Measurements from ENCODE around the gene SRXN1. TPM values are rescaled to one million over a fixed set of nuclear protein-coding genes. Genes with fewer than 3 reads are reported as not detected.

SRXN1 gene
- total RNA-seq, 1 experiment from 2014 or later = 80.8 TPM

DNA sequence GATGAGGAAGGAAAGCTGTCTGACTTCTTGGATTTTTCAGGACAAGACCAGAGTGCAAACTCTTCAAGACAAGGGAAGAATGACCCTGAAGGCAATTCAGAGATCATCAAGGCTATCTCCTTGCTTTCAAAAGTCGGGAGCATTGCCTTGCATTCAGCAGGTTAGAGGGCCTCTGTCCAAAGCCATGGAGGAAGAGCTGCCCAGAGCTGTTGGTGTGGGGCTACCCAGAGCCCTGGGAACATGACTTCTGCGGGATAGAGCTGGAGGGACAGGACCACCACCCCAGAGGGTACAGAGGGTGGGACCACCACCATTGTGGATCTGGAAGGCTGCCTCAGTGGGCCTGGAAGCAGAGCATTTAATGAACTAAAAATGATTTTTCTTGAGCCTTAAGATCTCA, 5.2 kb upstream of the SRXN1 start:
- no peak for ATAC-seq
- Histone ChIP-seq H4K20me1 (ENCODE audit: insufficient read depth) (no peaks in the 10 kb centered on the region), H3K9me3 (ENCODE audit: control insufficient read depth in 1 of 2, insufficient read depth in 1 of 2, low read depth in 1 of 2, low read length in 2 of 2) (no peaks in the 10 kb centered on the region), H3K9me2 (ENCODE audit: insufficient read depth) (no peaks in the 10 kb centered on the region), H3K4me2 (ENCODE audit: low read length) (no peak overlapping the region), H3K4me1 (ENCODE audit: control insufficient read depth in 1 of 2, insufficient read depth in 2 of 2, low read length in 2 of 2) (peaks cover 7 to 18% of the 10 kb centered on the region in 2 experiments), H3K79me2 (ENCODE audit: insufficient read depth, low read length) (no peaks in the 10 kb centered on the region), H3K9ac (ENCODE audit: low read length) (no peak overlapping the region), H2AFZ (ENCODE audit: low read depth, low read length, poor library complexity, severe bottlenecking) (no peak overlapping the region), H3K4me3 (replicated peaks in 1 of 2; ENCODE audit: low read depth in 1 of 2, low read length in 2 of 2) (no peak overlapping the region), H3K27ac (ENCODE audit: low read depth, low read length) (no peak overlapping the region), H3K36me3 (ENCODE audit: control insufficient read depth in 1 of 2, insufficient read depth in 2 of 2, low read length in 2 of 2) (no peaks in the 10 kb centered on the region), H3K27me3 (ENCODE audit: insufficient read depth, low read length) (no peaks in the 10 kb centered on the region)
- DNase-seq (ENCODE audit: low read depth, low spot score) = no peak
- ChIA-PET POLR2A (no interaction called here), RAD21 (ENCODE audit: low non-redundant PET in 1 of 2, low total read pairs in 2 of 2, uncharacterized antibody in 2 of 2, unreplicated experiment in 2 of 2) (no interaction called here), CTCF (interaction anchor here (1.0 to 2.1 kb wide), 2 partner anchors 9 to 12 kb away, joined by 4 to 8 read pairs; no protein-coding TSS in a partner anchor)
- TF ChIP-seq FOSL1 (IDR thresholded peaks at IDR 0.05; ENCODE audit: low read depth) (no peak), CBX3 (IDR thresholded peaks at IDR 0.05; ENCODE audit: low read depth) (no peak), ZFX (IDR thresholded peaks at IDR 0.05) (no peak), RAD21 (IDR thresholded peaks at IDR 0.05; ENCODE audit: low read depth) (no peak), SP1 (IDR thresholded peaks at IDR 0.05; ENCODE audit: low read depth) (no peak), ZNF274 (IDR thresholded peaks at IDR 0.05; ENCODE audit: low read depth, low read length) (no peak), TCF7L2 (IDR thresholded peaks at IDR 0.05; ENCODE audit: borderline replicate concordance, extremely low read depth, insufficient read depth, insufficient read length) (no peak), POLR2A (IDR thresholded peaks at IDR 0.05; ENCODE audit: borderline replicate concordance, extremely low read depth, insufficient read depth, insufficient read length) (no peak), EZH2phosphoT487 (IDR thresholded peaks at IDR 0.05; ENCODE audit: borderline replicate concordance) (no peak), ELF1 (IDR thresholded peaks at IDR 0.05; ENCODE audit: borderline replicate concordance, low read depth) (no peak)
- TF ChIP-seq, protein P1, sequence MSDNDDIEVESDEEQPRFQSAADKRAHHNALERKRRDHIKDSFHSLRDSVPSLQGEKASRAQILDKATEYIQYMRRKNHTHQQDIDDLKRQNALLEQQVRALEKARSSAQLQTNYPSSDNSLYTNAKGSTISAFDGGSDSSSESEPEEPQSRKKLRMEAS (IDR thresholded peaks at IDR 0.05) = no peak
- TF ChIP-seq, protein P2, sequence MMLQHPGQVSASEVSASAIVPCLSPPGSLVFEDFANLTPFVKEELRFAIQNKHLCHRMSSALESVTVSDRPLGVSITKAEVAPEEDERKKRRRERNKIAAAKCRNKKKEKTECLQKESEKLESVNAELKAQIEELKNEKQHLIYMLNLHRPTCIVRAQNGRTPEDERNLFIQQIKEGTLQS (IDR thresholded peaks at IDR 0.05) = no peak
- TF ChIP-seq, protein P3, sequence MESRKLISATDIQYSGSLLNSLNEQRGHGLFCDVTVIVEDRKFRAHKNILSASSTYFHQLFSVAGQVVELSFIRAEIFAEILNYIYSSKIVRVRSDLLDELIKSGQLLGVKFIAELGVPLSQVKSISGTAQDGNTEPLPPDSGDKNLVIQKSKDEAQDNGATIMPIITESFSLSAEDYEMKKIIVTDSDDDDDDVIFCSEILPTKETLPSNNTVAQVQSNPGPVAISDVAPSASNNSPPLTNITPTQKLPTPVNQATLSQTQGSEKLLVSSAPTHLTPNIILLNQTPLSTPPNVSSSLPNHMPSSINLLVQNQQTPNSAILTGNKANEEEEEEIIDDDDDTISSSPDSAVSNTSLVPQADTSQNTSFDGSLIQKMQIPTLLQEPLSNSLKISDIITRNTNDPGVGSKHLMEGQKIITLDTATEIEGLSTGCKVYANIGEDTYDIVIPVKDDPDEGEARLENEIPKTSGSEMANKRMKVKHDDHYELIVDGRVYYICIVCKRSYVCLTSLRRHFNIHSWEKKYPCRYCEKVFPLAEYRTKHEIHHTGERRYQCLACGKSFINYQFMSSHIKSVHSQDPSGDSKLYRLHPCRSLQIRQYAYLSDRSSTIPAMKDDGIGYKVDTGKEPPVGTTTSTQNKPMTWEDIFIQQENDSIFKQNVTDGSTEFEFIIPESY (IDR thresholded peaks at IDR 0.05; ENCODE audit: extremely low read depth, insufficient replicate concordance, low read length) = no peak
- TF ChIP-seq, protein P4, sequence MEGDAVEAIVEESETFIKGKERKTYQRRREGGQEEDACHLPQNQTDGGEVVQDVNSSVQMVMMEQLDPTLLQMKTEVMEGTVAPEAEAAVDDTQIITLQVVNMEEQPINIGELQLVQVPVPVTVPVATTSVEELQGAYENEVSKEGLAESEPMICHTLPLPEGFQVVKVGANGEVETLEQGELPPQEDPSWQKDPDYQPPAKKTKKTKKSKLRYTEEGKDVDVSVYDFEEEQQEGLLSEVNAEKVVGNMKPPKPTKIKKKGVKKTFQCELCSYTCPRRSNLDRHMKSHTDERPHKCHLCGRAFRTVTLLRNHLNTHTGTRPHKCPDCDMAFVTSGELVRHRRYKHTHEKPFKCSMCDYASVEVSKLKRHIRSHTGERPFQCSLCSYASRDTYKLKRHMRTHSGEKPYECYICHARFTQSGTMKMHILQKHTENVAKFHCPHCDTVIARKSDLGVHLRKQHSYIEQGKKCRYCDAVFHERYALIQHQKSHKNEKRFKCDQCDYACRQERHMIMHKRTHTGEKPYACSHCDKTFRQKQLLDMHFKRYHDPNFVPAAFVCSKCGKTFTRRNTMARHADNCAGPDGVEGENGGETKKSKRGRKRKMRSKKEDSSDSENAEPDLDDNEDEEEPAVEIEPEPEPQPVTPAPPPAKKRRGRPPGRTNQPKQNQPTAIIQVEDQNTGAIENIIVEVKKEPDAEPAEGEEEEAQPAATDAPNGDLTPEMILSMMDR (IDR thresholded peaks at IDR 0.05 in 2 of 3, conservative IDR thresholded peaks at IDR 0.05 in 1 of 3; ENCODE audit: borderline replicate concordance in 1 of 3, insufficient read depth in 1 of 3, low read depth in 2 of 3, low read length in 2 of 3) = no peak
- intact Hi-C loops (cut with micrococcal nuclease) = no loop called here
- BruUV-seq (replicated peaks) = no TSS peak
